Mucosa of stomach (tissue), 1 donor: ENCODE results near the gene RBMS1.

Source experiments
- H3K27me3 ChIP-seq: one replicate; pipeline ENCODE4 v1.7.0; 2013; ENCODE audit warnings: mild to moderate bottlenecking, low read length; ENCODE audit not compliant: control insufficient read depth, insufficient read depth
- H3K36me3 ChIP-seq: one replicate; pipeline ENCODE4 v1.7.0; 2013; ENCODE audit warnings: low read length; ENCODE audit not compliant: control insufficient read depth, insufficient read depth
- H3K4me1 ChIP-seq: one replicate; pipeline ENCODE4 v1.7.0; 2013; ENCODE audit warnings: mild to moderate bottlenecking, low read length; ENCODE audit not compliant: control insufficient read depth, insufficient read depth
- H3K4me3 ChIP-seq: one replicate; pipeline ENCODE4 v1.7.0; 2013; ENCODE audit warnings: low read length
- H3K9ac ChIP-seq: one replicate; pipeline ENCODE4 v1.7.0; 2013; ENCODE audit warnings: mild to moderate bottlenecking, low read length, moderate library complexity
- H3K9me3 ChIP-seq: one replicate; pipeline ENCODE4 v1.7.0; 2013; ENCODE audit warnings: mild to moderate bottlenecking, low read length, moderate library complexity; ENCODE audit not compliant: control insufficient read depth
- donor health status: Pancreatic carcinoma.

RBMS1 gene

DNA sequence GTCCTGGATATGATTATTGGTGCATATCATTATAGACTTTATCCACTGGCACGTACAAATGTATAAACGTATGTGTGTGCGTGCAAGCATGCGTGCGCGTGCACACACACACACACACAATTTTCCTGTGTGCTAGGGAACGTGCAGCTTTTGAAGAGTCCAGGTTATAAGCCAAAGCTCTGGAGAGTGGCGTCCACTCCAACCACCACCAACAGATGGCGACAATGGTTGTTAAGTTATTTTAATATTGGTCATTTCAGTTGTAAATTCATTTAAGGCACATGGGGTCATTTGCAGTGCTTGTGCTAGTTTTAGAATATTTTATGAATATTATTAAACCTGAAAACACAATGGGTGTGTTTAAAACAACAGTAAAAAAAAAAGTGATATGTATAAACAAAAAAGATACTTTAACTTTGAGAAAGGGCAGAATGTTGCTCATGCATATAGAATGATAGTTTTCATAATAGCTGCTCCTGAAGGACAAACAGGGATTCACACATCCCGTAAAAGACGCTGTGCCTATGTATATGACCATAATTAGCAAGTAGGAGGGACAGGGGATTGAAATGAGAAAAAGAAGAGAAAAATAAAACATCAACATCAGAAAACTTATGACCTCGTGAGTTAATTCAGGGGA is 169.3 kb downstream of the RBMS1 start:
- Histone ChIP-seq H3K9ac (no peak overlapping the region), H3K4me1 (peaks cover 18% of the 10 kb centered on the region), H3K9me3 (no peaks in the 10 kb centered on the region), H3K27me3 (no peaks in the 10 kb centered on the region), H3K4me3 (no peak overlapping the region), H3K36me3 (no peaks in the 10 kb centered on the region)

DNA sequence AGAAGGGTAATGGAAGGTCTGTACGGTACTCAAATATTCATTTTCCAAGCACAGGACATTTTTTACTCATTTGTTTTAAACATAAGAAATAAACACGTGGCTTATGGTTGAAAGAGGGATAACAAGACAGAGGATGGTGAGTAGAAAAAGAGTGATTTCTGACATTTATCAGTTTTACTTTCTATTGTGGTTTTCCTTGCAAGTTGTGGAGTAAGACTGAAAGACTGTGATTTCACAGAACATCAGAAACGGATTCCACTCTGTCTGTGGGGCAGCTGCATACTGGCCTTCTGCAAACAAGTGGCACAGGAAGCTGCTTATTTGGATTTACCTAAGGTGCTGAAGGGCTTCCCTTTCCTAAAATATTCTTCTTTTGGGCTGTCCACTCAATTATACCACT is 171.3 kb downstream of the RBMS1 start:
- Histone ChIP-seq H3K36me3 (no peaks in the 10 kb centered on the region), H3K4me3 (no peak overlapping the region), H3K9ac (no peak overlapping the region), H3K4me1 (peaks cover 10% of the 10 kb centered on the region), H3K27me3 (no peaks in the 10 kb centered on the region), H3K9me3 (no peaks in the 10 kb centered on the region)

DNA sequence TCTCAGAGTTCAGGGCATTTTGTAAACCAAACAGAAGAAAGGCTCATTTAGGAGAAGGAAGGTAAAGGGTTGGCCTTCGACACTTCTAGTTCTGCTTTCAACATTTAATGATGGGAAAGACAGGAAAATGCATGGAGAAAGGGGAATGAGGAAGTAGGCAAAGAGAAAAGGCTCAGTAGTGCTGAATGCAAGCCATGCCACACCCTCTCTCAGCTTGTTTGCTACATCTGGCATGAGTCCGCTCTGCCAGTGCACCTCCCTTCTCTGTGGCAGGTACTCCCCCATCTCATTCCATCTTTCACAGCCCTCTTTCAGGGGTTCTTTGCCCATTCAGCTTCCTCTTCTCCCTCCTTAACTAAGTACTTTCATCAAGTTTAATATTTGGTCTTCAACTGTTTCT is 172.6 kb downstream of the RBMS1 start:
- peaks cover 10% of the 10 kb centered on the region for H3K4me1 ChIP-seq
- H3K9me3 ChIP-seq: no peaks in the 10 kb centered on the region
- H3K36me3 ChIP-seq: no peaks in the 10 kb centered on the region
- no peaks in the 10 kb centered on the region for H3K27me3 ChIP-seq
- no peak overlapping the region for H3K4me3 ChIP-seq
- H3K9ac ChIP-seq: no peak overlapping the region

DNA sequence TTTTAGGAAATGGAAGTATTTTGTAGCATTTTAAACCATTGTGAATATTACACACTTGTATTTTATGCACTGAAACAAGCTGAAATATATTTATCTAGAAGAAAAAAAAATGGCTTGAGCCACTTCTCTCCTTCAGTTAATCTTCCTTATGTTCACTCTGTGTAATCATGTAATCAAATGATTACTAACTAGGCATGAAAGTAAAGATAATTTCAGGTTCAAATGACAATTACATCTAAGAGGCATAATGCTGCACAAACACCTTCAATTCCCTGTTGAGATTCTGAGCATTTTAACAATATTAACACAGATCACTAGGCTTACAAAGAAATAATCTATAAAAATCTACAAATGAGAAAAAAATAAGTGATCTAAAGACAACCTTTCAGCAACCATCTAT is 173.9 kb downstream of the RBMS1 start:
- no peak overlapping the region for H3K4me3 ChIP-seq
- no peaks in the 10 kb centered on the region for H3K36me3 ChIP-seq
- H3K9me3 ChIP-seq: no peaks in the 10 kb centered on the region
- peaks cover 10% of the 10 kb centered on the region for H3K4me1 ChIP-seq
- no peaks in the 10 kb centered on the region for H3K27me3 ChIP-seq
- H3K9ac ChIP-seq: no peak overlapping the region

DNA sequence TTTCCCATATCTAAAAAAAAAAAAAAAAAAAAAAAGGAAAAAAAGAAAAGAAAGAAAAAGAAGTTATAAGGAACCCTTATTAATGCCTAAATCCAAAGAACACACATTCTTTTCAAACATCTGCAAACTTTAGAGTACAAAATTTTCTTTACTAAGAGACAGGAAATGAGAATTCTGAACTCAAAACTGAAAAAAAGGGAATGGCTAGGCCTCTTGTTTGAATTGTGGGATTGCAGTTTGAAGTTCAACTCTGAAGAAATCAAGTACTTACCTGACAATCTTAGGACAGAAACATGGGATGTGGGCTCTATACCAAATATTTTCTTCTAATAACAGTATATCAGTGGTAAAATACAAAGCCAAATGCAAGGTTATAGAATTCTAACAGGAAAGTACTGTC is 175.4 kb downstream of the RBMS1 start:
- Histone ChIP-seq H3K4me1 (peaks cover 10% of the 10 kb centered on the region), H3K9ac (no peak overlapping the region)

DNA sequence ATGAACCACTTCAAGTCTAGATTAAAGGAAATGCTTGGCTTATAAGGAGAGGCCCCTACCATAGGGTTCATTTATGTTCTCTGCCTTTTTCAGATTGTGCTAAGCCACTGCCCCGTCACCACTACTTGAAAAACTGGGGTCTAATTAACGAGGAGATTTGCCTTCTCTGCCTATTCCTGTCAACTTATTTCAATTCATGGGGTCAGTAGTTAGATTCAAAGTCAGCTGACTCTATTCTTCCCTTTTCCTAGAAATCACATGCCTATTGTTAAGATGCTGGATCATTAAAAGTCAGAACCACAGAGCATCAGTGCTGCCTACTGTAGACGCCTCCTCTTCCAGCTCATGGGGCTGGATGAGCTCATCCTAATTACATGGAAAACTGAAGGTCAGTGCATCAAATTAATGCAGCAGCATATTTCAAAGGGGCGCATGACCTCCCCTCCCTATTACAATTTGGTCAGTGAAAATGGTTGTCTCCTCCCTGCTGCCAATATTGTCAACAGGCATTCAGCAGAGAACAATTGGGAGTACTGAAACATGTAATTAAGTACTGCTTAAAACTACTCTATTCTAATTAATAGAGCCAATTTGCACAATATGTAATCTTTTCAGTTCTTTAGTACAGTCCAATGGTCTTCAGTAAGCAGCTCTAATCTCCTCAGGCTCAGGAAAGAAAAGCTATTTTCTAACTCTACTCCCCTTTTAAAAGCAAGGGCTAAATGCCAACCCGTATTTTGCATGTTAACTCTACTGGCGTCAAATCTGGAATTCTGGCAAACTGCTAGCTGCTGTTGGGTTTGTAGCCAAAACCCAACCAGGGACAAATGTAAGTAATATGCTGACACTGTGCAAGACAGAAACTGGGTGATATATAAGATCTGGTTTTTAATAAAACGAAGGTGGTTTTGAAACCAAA is 176.2 kb downstream of the RBMS1 start:
- H3K27me3 ChIP-seq: no peaks in the 10 kb centered on the region
- no peaks in the 10 kb centered on the region for H3K9me3 ChIP-seq
- H3K4me1 ChIP-seq: peaks cover 10% of the 10 kb centered on the region
- H3K9ac ChIP-seq: no peak overlapping the region
- H3K36me3 ChIP-seq: no peaks in the 10 kb centered on the region
- no peak overlapping the region for H3K4me3 ChIP-seq

More for the DNA sequence above, 175.4 kb downstream of the RBMS1 start:
- H3K9me3 ChIP-seq: no peaks in the 10 kb centered on the region
- no peaks in the 10 kb centered on the region for H3K36me3 ChIP-seq
- H3K4me3 ChIP-seq: no peak overlapping the region
- H3K27me3 ChIP-seq: no peaks in the 10 kb centered on the region

DNA sequence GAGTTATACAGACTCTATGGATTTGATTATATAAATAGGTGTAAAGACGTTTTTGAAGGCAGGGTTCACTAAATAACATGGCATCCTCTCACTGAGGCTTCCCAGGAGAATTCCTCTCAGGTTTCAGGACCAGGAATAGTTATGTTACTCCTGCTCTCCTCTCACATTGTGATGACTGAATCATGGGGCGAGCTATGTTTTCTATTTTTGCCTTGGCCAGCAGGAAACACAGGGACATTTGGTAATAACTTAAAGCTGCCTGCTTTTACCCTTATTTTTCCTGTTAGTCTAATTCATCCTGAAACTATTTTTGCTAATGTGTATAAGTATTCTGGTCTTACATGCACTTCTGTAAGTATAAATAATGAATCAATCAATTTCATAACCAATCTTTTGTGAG is 178.3 kb downstream of the RBMS1 start:
- Histone ChIP-seq H3K9me3 (no peaks in the 10 kb centered on the region), H3K4me3 (no peak overlapping the region), H3K9ac (no peak overlapping the region), H3K36me3 (no peaks in the 10 kb centered on the region), H3K27me3 (no peaks in the 10 kb centered on the region), H3K4me1 (peaks cover under 1% of the 10 kb centered on the region)

DNA sequence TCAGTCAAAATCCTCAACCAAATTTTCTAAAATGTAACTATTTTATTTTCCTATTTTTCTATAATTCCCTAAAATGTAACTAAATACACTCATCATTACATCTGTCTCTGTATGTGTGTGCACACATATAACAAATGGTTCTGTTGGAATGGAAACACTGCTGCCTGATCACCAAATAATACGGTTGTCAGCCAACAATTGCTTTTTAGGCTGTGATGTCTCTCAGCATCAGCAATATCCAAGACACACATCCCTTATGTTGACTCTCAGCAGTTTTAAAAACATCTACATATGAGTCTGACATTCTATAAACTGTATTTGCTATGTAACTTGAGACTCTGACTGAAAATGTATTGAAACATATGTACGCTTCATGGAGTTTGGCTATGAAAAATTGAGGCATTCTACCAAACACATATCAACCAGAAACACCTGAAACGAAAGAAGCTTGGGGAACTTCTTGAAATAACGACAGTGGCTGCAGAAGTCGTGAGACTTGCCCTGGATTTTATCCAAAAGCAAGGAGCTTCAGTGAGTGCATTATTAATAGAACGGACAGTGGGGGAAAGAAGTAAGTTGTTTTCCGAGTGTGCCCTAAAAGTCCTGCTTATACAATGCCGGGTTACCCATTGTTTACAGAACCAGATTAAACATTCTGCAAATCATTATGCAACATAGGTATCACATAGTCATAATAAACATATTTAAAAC is 183.3 kb downstream of the RBMS1 start:
- H3K9ac ChIP-seq: no peak overlapping the region
- H3K4me1 ChIP-seq: no peaks in the 10 kb centered on the region
- no peaks in the 10 kb centered on the region for H3K36me3 ChIP-seq
- no peak overlapping the region for H3K4me3 ChIP-seq
- H3K9me3 ChIP-seq: no peaks in the 10 kb centered on the region
- no peaks in the 10 kb centered on the region for H3K27me3 ChIP-seq

DNA sequence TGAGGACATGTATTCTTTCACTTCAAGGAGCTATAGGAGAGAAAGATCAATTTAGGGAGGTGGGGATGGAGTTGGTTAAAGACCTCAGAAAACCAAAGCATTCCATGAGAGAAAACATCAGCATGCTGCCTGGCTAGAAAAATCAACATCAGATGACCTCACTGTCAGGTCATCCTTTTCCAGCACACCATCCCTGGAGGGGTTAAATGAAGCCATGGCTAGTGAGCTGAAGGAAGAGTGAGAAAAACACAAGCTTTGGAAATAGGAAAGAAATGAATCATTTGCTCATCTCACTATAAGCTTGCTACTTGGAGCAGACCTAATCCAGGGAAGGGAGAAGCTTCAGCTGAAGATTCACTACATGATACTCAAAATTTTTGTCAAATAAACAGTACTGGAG is 184.0 kb downstream of the RBMS1 start:
- Histone ChIP-seq H3K27me3 (no peaks in the 10 kb centered on the region), H3K9me3 (no peaks in the 10 kb centered on the region), H3K4me1 (no peaks in the 10 kb centered on the region), H3K36me3 (no peaks in the 10 kb centered on the region), H3K4me3 (no peak overlapping the region), H3K9ac (no peak overlapping the region)

DNA sequence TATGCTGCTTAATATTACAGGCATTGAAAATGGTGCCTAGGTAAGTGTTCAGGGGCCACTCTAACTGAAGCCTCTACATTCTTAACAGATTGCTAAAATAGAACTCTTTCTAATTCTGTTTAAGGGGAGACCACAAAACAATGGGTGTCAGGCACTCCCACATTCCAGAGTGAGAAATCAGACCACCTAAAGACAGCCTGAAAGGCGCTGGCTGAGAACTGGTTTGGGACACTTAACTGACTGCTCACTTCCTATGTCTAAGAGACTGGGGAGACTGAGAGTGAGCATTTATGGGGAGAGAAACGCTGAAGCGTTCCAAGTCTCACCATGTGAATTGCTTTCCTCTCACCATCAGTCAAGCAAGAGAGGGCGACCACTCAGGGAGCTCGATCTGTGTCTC is 184.7 kb downstream of the RBMS1 start:
- no peaks in the 10 kb centered on the region for H3K4me1 ChIP-seq
- H3K4me3 ChIP-seq: no peak overlapping the region
- no peaks in the 10 kb centered on the region for H3K36me3 ChIP-seq
- H3K9ac ChIP-seq: no peak overlapping the region
- no peaks in the 10 kb centered on the region for H3K27me3 ChIP-seq
- H3K9me3 ChIP-seq: no peaks in the 10 kb centered on the region

DNA sequence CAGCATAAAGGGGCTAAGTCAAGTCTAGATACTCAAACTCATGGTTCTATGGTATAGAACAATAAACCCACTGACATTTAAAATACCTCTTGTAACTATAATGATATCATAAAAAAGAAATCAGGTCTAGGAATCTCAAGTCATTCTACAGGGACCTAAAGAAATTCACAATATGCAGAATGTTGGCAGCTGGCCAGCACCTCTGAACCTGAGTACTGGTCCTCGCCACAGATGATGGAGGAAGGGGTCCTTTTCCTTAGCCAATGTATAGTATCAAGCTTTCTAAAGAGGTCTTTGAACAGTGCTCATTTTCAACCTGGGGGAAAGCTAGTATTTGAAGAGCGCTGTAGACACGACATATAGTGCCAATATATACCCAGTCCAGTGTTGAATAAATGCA is 185.1 kb downstream of the RBMS1 start:
- H3K4me3 ChIP-seq: no peak overlapping the region
- H3K36me3 ChIP-seq: no peaks in the 10 kb centered on the region
- H3K27me3 ChIP-seq: no peaks in the 10 kb centered on the region
- H3K9me3 ChIP-seq: no peaks in the 10 kb centered on the region
- no peaks in the 10 kb centered on the region for H3K4me1 ChIP-seq
- H3K9ac ChIP-seq: no peak overlapping the region

DNA sequence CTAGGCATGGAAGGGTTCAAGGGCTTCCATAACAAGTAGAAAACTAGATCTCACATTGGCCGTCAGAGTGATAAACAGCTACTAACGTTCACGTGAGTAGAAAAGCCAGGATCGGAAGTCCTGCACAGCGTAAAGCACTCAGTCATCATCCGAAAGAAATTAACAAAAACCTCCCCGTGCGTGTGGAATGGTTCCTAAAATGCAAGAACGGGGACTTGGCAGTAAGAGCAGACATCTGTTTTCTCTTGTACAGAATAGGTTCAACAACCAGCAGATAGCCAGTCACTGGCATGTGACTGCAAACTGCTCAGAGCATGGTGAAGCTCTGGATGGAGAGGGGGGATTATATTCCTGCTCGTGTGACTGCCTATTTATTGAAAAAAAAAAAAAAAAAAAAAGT is 186.6 kb downstream of the RBMS1 start:
- H3K36me3 ChIP-seq: no peaks in the 10 kb centered on the region
- no peaks in the 10 kb centered on the region for H3K9me3 ChIP-seq
- H3K9ac ChIP-seq: no peak overlapping the region
- no peak overlapping the region for H3K4me3 ChIP-seq
- no peaks in the 10 kb centered on the region for H3K27me3 ChIP-seq
- H3K4me1 ChIP-seq: no peaks in the 10 kb centered on the region
